ENCODE data around the gene MAP4K4.

The MAP4K4 gene

GRCh38 chr2:101722864-101723263, 25.4 kb downstream of the MAP4K4 start:
- Histone ChIP-seq H3K27me3 (replicated peaks; ENCODE audit: insufficient read depth, low read length) (no peaks in the 10 kb centered on the region), H3K36me3 (replicated peaks; ENCODE audit: insufficient read depth, low read length) (no peaks in the 10 kb centered on the region), H2AFZ (ENCODE audit: low read length) (no peak overlapping the region), H4K20me1 (ENCODE audit: insufficient read depth, low read length) (no peaks in the 10 kb centered on the region), H3F3A (ENCODE audit: insufficient read depth, low read length) (no peaks in the 10 kb centered on the region), H3K9me3 (replicated peaks; ENCODE audit: insufficient read depth, low read length) (no peaks in the 10 kb centered on the region), H3K4me1 (ENCODE audit: low read length) (no peaks in the 10 kb centered on the region), H3K27ac (ENCODE audit: low read length) (no peak overlapping the region), H3K4me2 (ENCODE audit: low read depth, low read length) (no peak overlapping the region), H3K79me2 (ENCODE audit: low read length) (0 out of 2 replicates have a peak, but pooled peaks cover 5% of the 10 kb centered on the region), H3K4me3 (ENCODE audit: low read length) (no peak overlapping the region), H3K9me2 (replicated peaks; ENCODE audit: insufficient read depth, low read length) (no peaks in the 10 kb centered on the region; the same call in 1 of the 2 replicates), H3K9ac (ENCODE audit: low read length) (no peak overlapping the region)
- no peak for DNase-seq
- TF ChIP-seq EZH2phosphoT487 (IDR thresholded peaks at IDR 0.05; ENCODE audit: low read length) (no peak), EZH2 (optimal IDR thresholded peaks at IDR 0.05; ENCODE audit: low read depth, low read length) (no peak)
- TF ChIP-seq, protein P1, sequence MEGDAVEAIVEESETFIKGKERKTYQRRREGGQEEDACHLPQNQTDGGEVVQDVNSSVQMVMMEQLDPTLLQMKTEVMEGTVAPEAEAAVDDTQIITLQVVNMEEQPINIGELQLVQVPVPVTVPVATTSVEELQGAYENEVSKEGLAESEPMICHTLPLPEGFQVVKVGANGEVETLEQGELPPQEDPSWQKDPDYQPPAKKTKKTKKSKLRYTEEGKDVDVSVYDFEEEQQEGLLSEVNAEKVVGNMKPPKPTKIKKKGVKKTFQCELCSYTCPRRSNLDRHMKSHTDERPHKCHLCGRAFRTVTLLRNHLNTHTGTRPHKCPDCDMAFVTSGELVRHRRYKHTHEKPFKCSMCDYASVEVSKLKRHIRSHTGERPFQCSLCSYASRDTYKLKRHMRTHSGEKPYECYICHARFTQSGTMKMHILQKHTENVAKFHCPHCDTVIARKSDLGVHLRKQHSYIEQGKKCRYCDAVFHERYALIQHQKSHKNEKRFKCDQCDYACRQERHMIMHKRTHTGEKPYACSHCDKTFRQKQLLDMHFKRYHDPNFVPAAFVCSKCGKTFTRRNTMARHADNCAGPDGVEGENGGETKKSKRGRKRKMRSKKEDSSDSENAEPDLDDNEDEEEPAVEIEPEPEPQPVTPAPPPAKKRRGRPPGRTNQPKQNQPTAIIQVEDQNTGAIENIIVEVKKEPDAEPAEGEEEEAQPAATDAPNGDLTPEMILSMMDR (IDR thresholded peaks at IDR 0.05; ENCODE audit: low read length) = no peak

DNA sequence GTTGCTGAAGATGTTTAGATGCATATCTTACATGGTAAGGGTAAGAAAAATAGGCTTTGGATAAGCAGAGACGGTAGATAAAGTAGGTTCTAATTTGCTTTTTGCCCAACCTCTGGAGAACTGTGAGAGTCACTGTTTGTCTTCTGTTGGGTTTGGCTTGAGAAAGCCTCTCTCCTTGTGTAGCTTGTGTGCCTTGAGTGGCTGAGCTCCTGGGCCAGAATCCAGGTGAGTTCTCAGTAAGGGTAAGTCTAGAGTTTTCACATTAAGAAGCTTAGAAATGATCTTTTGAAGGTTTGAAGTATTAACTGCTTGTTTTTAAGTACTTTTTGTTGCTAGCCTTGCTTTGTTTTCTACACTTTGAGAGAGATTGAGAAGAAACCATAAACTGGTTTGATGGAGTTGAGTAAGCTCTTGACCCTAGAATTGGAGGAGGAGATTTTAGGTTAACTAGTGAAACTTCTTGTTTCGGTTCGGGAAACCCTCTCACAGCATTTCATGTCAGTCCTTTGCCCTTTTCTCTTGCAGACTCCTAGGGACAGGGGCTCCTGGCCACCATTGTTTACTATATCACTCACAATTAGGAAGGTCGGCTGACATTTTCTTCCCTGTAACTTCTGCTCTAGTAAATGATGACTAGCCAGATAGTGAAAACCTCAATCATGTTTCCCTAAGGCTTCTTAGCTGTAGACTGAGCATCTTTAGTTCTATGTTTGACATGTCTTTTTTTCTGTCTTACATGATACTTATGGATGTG, 26.0 kb downstream of the MAP4K4 start:
- Histone ChIP-seq H3F3A (ENCODE audit: insufficient read depth, low read length) (no peaks in the 10 kb centered on the region), H3K9ac (ENCODE audit: low read length) (no peak overlapping the region), H2AFZ (ENCODE audit: low read length) (no peak overlapping the region), H3K36me3 (replicated peaks; ENCODE audit: insufficient read depth, low read length) (no peaks in the 10 kb centered on the region), H3K27me3 (replicated peaks; ENCODE audit: insufficient read depth, low read length) (no peaks in the 10 kb centered on the region), H3K4me3 (ENCODE audit: low read length) (no peak overlapping the region), H3K9me2 (replicated peaks; ENCODE audit: insufficient read depth, low read length) (no peaks in the 10 kb centered on the region; the same call in 1 of the 2 replicates), H3K79me2 (ENCODE audit: low read length) (0 out of 2 replicates have a peak, but pooled peaks cover 5% of the 10 kb centered on the region), H3K27ac (ENCODE audit: low read length) (no peak overlapping the region), H3K4me1 (ENCODE audit: low read length) (no peaks in the 10 kb centered on the region), H3K9me3 (replicated peaks; ENCODE audit: insufficient read depth, low read length) (no peaks in the 10 kb centered on the region), H4K20me1 (ENCODE audit: insufficient read depth, low read length) (no peaks in the 10 kb centered on the region), H3K4me2 (ENCODE audit: low read depth, low read length) (no peak overlapping the region)
- DNase-seq = no peak
- TF ChIP-seq EZH2 (optimal IDR thresholded peaks at IDR 0.05; ENCODE audit: low read depth, low read length) = no peak
- no peak for TF ChIP-seq EZH2phosphoT487 (IDR thresholded peaks at IDR 0.05; ENCODE audit: low read length)
- TF ChIP-seq, protein P1 (IDR thresholded peaks at IDR 0.05; ENCODE audit: low read length) = no peak

GRCh38 chr2:101724125-101724474, 26.6 kb downstream of the MAP4K4 start:
- Histone ChIP-seq H3F3A (ENCODE audit: insufficient read depth, low read length) (no peaks in the 10 kb centered on the region), H3K27me3 (replicated peaks; ENCODE audit: insufficient read depth, low read length) (no peaks in the 10 kb centered on the region), H4K20me1 (ENCODE audit: insufficient read depth, low read length) (no peaks in the 10 kb centered on the region), H3K36me3 (replicated peaks; ENCODE audit: insufficient read depth, low read length) (no peaks in the 10 kb centered on the region), H3K9me3 (replicated peaks; ENCODE audit: insufficient read depth, low read length) (no peaks in the 10 kb centered on the region), H2AFZ (ENCODE audit: low read length) (no peak overlapping the region), H3K4me2 (ENCODE audit: low read depth, low read length) (no peak overlapping the region), H3K4me1 (ENCODE audit: low read length) (no peaks in the 10 kb centered on the region), H3K27ac (ENCODE audit: low read length) (no peak overlapping the region), H3K79me2 (ENCODE audit: low read length) (0 out of 2 replicates have a peak, but pooled peaks cover 5% of the 10 kb centered on the region), H3K4me3 (ENCODE audit: low read length) (no peak overlapping the region), H3K9ac (ENCODE audit: low read length) (no peak overlapping the region), H3K9me2 (replicated peaks; ENCODE audit: insufficient read depth, low read length) (no peaks in the 10 kb centered on the region; the same call in 1 of the 2 replicates)
- no peak for TF ChIP-seq EZH2 (optimal IDR thresholded peaks at IDR 0.05; ENCODE audit: low read depth, low read length)
- TF ChIP-seq, protein P1 (IDR thresholded peaks at IDR 0.05; ENCODE audit: low read length) = no peak
- TF ChIP-seq EZH2phosphoT487 (IDR thresholded peaks at IDR 0.05; ENCODE audit: low read length) = no peak
- DNase-seq = no peak
